Sigmoid colon (tissue), 7 donors: ENCODE data around the gene DAB2IP. TPM values are rescaled to one million over a fixed set of nuclear protein-coding genes. Genes with fewer than 3 reads are reported as not detected.
A peak's percentile ranks its signal among the peaks of the same experiment; 100 is the strongest.

Source experiments
- DNase-seq: peaks from one replicate; pipeline ENCODE4 v3.0.0-alpha.2; 2019
- H3K27ac ChIP-seq, 4 donors: fragments of 200-600 bp; sonication (generic); one replicate each; pipeline ENCODE4 v1.5.1; 2016 to 2019; ENCODE audit warnings: mild to moderate bottlenecking in 1 of 4
- H3K27me3 ChIP-seq, 3 donors: fragments of 200-600 bp; sonication (generic); one replicate each; pipeline ENCODE4 v1.5.1; 2019; ENCODE audit warnings: mild to moderate bottlenecking in 1 of 3
- H3K36me3 ChIP-seq, 4 donors: fragments of 200-600 bp; sonication (generic); one replicate each; pipeline ENCODE4 v1.5.1; 2016 to 2019
- H3K4me1 ChIP-seq, 4 donors: fragments of 200-600 bp; sonication (generic); one replicate each; pipeline ENCODE4 v1.5.1; 2017 to 2019
- H3K4me3 ChIP-seq, 4 donors: fragments of 200-600 bp; sonication (generic); one replicate each; pipeline ENCODE4 v1.5.1; 2017 to 2019; ENCODE audit warnings: mild to moderate bottlenecking in 2 of 4, moderate library complexity in 1 of 4
- H3K9me3 ChIP-seq, 4 donors: fragments of 200-600 bp in 3 of 4; sonication (generic) in 3 of 4; one replicate each; pipeline versions ENCODE4 v1.5.1 to v1.6.1; 2013 to 2019
- EP300 ChIP-seq, 4 donors: sonication (generic); formaldehyde crosslinking; IDR thresholded peaks; one replicate each; pipeline ENCODE4 v1.6.1; 2017; ENCODE audit warnings: antibody characterized with exemption in 4 of 4
- POLR2A ChIP-seq, 2 donors: fragments of 450-650 bp; IDR thresholded peaks; one replicate each; pipeline ENCODE4 v1.6.1; 2016; ENCODE audit warnings: antibody characterized with exemption in 2 of 2, mild to moderate bottlenecking in 2 of 2, moderate library complexity in 2 of 2
- POLR2AphosphoS5 ChIP-seq, 4 donors: sonication (generic); formaldehyde crosslinking; IDR thresholded peaks; one replicate each; pipeline ENCODE4 v1.6.1; 2017; ENCODE audit warnings: antibody characterized with exemption in 4 of 4
- WGBS, 2 donors: extraction: QIAGEN DNeasy Blood & Tissue Kit; methylation state at CpG; one replicate each; pipeline ENCODE4 v1.1.7; 2013; 5-methylcytosine and 5-hydroxymethylcytosine counted together
- intact Hi-C: fragments of 100-400 bp; cut with DNase I; formaldehyde crosslinking; loops from one replicate; pipeline ENCODE4 v1.15.1; 2023
- polyA plus RNA-seq, 3 donors: library from polyadenylated mRNA; stranded (reverse); fragments of 200-250 nt; gene quantifications; one replicate each; pipeline ENCODE4 v1.2.3, GENCODE V29; 2013
- total RNA-seq, 4 donors: library from RNA; depleted of rRNA; stranded (reverse); fragments of >200 nt; gene quantifications; one replicate each; pipeline ENCODE4 v1.1.0, GENCODE V29; 2016
- TF ChIP-seq, protein P1 (sequence below), 4 experiments: fragments of 450-650 bp in 3 of 4; fragments of 200-600 bp in 1 of 4; IDR thresholded peaks; one replicate each; pipeline ENCODE4 v1.5.1; 2016 to 2019; ENCODE audit warnings: antibody characterized with exemption in 4 of 4, mild to moderate bottlenecking in 3 of 4, moderate library complexity in 2 of 4
- donor health status: healthy with polysubstance abuse.
- donor health status: Bipolar disorder and iron deficiency.
- donor health status: healthy.

DAB2IP gene
- total and polyA plus RNA-seq, 7 donors, result 20.1 to 52.4 (median 34.7) TPM

GRCh38 chr9:121638399-121638798 is 13.0 kb upstream of the DAB2IP start:
- H3K4me1 ChIP-seq, result peaks cover 0 to 64% (median 61%) of the 10 kb centered on the region in 4 donors
- TF ChIP-seq, protein P1, sequence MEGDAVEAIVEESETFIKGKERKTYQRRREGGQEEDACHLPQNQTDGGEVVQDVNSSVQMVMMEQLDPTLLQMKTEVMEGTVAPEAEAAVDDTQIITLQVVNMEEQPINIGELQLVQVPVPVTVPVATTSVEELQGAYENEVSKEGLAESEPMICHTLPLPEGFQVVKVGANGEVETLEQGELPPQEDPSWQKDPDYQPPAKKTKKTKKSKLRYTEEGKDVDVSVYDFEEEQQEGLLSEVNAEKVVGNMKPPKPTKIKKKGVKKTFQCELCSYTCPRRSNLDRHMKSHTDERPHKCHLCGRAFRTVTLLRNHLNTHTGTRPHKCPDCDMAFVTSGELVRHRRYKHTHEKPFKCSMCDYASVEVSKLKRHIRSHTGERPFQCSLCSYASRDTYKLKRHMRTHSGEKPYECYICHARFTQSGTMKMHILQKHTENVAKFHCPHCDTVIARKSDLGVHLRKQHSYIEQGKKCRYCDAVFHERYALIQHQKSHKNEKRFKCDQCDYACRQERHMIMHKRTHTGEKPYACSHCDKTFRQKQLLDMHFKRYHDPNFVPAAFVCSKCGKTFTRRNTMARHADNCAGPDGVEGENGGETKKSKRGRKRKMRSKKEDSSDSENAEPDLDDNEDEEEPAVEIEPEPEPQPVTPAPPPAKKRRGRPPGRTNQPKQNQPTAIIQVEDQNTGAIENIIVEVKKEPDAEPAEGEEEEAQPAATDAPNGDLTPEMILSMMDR (IDR thresholded peaks at IDR 0.05), result no peak
- TF ChIP-seq EP300 (IDR thresholded peaks at IDR 0.05) (no peak), POLR2A (IDR thresholded peaks at IDR 0.05) (no peak), POLR2AphosphoS5 (IDR thresholded peaks at IDR 0.05) (no peak)
- H3K4me3 ChIP-seq, result no peak overlapping the region
- DNase-seq, result no peak
- intact Hi-C loops, result no loop called here
- peak overlapping the region in 3 of 4 donors; percentile 15 to 80 (median 69) for H3K27ac ChIP-seq
- 94 to 96% methylated on average over 8 of the region's 8 CpGs for WGBS, 2 donors
- H3K27me3 ChIP-seq, result no peaks in the 10 kb centered on the region
- H3K36me3 ChIP-seq, result no peaks in the 10 kb centered on the region
- no peaks in the 10 kb centered on the region for H3K9me3 ChIP-seq

GRCh38 chr9:121638901-121639592 is 12.4 kb upstream of the DAB2IP start:
- no peaks in the 10 kb centered on the region for H3K27me3 ChIP-seq
- no peaks in the 10 kb centered on the region for H3K36me3 ChIP-seq
- peaks cover 0 to 57% (median 55%) of the 10 kb centered on the region in 4 donors for H3K4me1 ChIP-seq
- peak overlapping the region in 2 of 4 donors; percentile 69 to 80 for H3K27ac ChIP-seq
- intact Hi-C loops, result no loop called here
- TF ChIP-seq, protein P1 (IDR thresholded peaks at IDR 0.05), result no peak
- no peak for TF ChIP-seq EP300 (IDR thresholded peaks at IDR 0.05)
- TF ChIP-seq POLR2A (IDR thresholded peaks at IDR 0.05), result no peak
- TF ChIP-seq POLR2AphosphoS5 (IDR thresholded peaks at IDR 0.05), result no peak
- H3K9me3 ChIP-seq, result no peaks in the 10 kb centered on the region
- no peak for DNase-seq
- 90% methylated on average over 5 of the region's 5 CpGs for WGBS, 2 donors
- no peak overlapping the region for H3K4me3 ChIP-seq

GRCh38 chr9:121639619-121640018 is 11.8 kb upstream of the DAB2IP start:
- TF ChIP-seq POLR2A (IDR thresholded peaks at IDR 0.05) (no peak), EP300 (IDR thresholded peaks at IDR 0.05) (no peak), POLR2AphosphoS5 (IDR thresholded peaks at IDR 0.05) (no peak)
- TF ChIP-seq, protein P1 (IDR thresholded peaks at IDR 0.05), result no peak
- Histone ChIP-seq H3K4me3 (no peak overlapping the region), H3K27me3 (no peaks in the 10 kb centered on the region), H3K27ac (peak overlapping the region in 2 of 4 donors; percentile 51 to 69), H3K9me3 (no peaks in the 10 kb centered on the region), H3K36me3 (no peaks in the 10 kb centered on the region), H3K4me1 (peaks cover 0 to 53% (median 51%) of the 10 kb centered on the region in 4 donors)
- intact Hi-C loops, result loop anchor here (5.0 kb wide), 2 partner anchors 43 to 353 kb away; no protein-coding TSS in a partner anchor
- DNase-seq, result no peak
- 86 to 89% methylated on average over 6 of the region's 6 CpGs for WGBS, 2 donors

- intact Hi-C loops, result loop anchor here (5.0 kb wide), 2 partner anchors 42 to 352 kb away; no protein-coding TSS in a partner anchor
- no peak for TF ChIP-seq EP300 (IDR thresholded peaks at IDR 0.05)
- TF ChIP-seq, protein P1 (IDR thresholded peaks at IDR 0.05), result peak; percentile 28 to 64 (median 64)
Measured at GRCh38 chr9:121640076-121640475, 11.4 kb upstream of the DAB2IP start.

More at GRCh38 chr9:121640076-121640475, 11.4 kb upstream of the DAB2IP start:
- H3K27ac ChIP-seq, result peak overlapping the region in 3 of 4 donors; percentile 40 to 69 (median 51)
- WGBS, 2 donors, result 25 to 71% methylated on average over 9 of the region's 9 CpGs
- H3K4me3 ChIP-seq, result no peak overlapping the region
- H3K27me3 ChIP-seq, result no peaks in the 10 kb centered on the region
- H3K9me3 ChIP-seq, result no peaks in the 10 kb centered on the region
- peaks cover 0 to 53% (median 51%) of the 10 kb centered on the region in 4 donors for H3K4me1 ChIP-seq
- H3K36me3 ChIP-seq, result no peaks in the 10 kb centered on the region
- peak; percentile 82 for DNase-seq
